ENCODE results near the gene ADCY4.
A peak's percentile ranks its signal among the peaks of the same experiment; 100 is the strongest.

- TF ChIP-seq CTCF (CRISPR knock-in tag; IDR thresholded peaks at IDR 0.05): no peak
- TF ChIP-seq YY1 (IDR thresholded peaks at IDR 0.05; ENCODE audit: insufficient read depth, insufficient replicate concordance, low read depth, low read length): no peak
- peak; percentile 58; the same call in 1 of the 2 replicates for TF ChIP-seq RBFOX2 (IDR thresholded peaks at IDR 0.05; ENCODE audit: low read depth, low read length)
- no peak for TF ChIP-seq MXI1 (IDR thresholded peaks at IDR 0.05; ENCODE audit: borderline replicate concordance, low read depth, low read length)
- TF ChIP-seq FOSL2 (CRISPR knock-in tag; IDR thresholded peaks at IDR 0.05): no peak
- no peak for TF ChIP-seq MIXL1 (CRISPR knock-in tag; IDR thresholded peaks at IDR 0.05)
- TF ChIP-seq NBN (conservative IDR thresholded peaks at IDR 0.05): no peak
- TF ChIP-seq, protein P1, sequence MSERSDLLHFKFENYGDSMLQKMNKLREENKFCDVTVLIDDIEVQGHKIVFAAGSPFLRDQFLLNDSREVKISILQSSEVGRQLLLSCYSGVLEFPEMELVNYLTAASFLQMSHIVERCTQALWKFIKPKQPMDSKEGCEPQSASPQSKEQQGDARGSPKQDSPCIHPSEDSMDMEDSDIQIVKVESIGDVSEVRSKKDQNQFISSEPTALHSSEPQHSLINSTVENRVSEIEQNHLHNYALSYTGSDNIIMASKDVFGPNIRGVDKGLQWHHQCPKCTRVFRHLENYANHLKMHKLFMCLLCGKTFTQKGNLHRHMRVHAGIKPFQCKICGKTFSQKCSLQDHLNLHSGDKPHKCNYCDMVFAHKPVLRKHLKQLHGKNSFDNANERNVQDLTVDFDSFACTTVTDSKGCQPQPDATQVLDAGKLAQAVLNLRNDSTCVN (CRISPR knock-in tag; IDR thresholded peaks at IDR 0.05; ENCODE audit: borderline replicate concordance): no peak
- no peak for TF ChIP-seq JARID2 (CRISPR knock-in tag; IDR thresholded peaks at IDR 0.05; ENCODE audit: insufficient replicate concordance)
- no peak for TF ChIP-seq RAD21 (CRISPR knock-in tag; IDR thresholded peaks at IDR 0.05)
- TF ChIP-seq ZNF772 (CRISPR knock-in tag; IDR thresholded peaks at IDR 0.05): no peak
Observed at GRCh38 chr14:24304019-24304387, 30.9 kb downstream of the ADCY4 start.

Measured in HepG2 (cell line).